Activated naive CD8-positive, alpha-beta T cell treated with anti-CD3 and anti-CD28 coated beads for 36 hours (primary cell): ENCODE measurements around the gene ETV3. TPM values are rescaled to one million over a fixed set of nuclear protein-coding genes. Genes with fewer than 3 reads are reported as not detected.

Experiments
- DNase-seq: peaks from one replicate; pipeline ENCODE4 v3.0.0; 2021
- H3K27ac Mint-ChIP-seq: one replicate; pipeline ENCODE4 v1.8.0; 2022; ENCODE audit warnings: mild to moderate bottlenecking, moderate library complexity, mixed read lengths
- H3K27me3 Mint-ChIP-seq: one replicate; pipeline ENCODE4 v1.8.0; 2022; ENCODE audit warnings: mild to moderate bottlenecking, mixed read lengths
- H3K36me3 Mint-ChIP-seq: one replicate; pipeline ENCODE4 v1.8.0; 2021; ENCODE audit warnings: mild to moderate bottlenecking, mixed read lengths
- H3K4me1 Mint-ChIP-seq: one replicate; pipeline ENCODE4 v1.8.0; 2021; ENCODE audit warnings: mixed read lengths
- H3K4me3 Mint-ChIP-seq: one replicate; pipeline ENCODE4 v1.8.0; 2022; ENCODE audit warnings: mild to moderate bottlenecking, moderate library complexity, mixed read lengths
- H3K9me3 Mint-ChIP-seq: one replicate; pipeline ENCODE4 v1.8.0; 2022; ENCODE audit warnings: mixed read lengths
- total RNA-seq, 2 experiments: library from RNA; stranded (reverse); gene quantifications; one replicate each; pipeline ENCODE4 v1.2.3, GENCODE V29; 2021

Gene ETV3
- total RNA-seq, 2 experiments from 2014 or later = 23.1 to 23.5 TPM

GRCh38 chr1:157151506-157151905 is 13.3 kb upstream of the ETV3 start:
- H3K4me3 Mint-ChIP-seq = no peak overlapping the region
- H3K27me3 Mint-ChIP-seq = peaks cover 3% of the 10 kb centered on the region
- peaks cover 16% of the 10 kb centered on the region for H3K4me1 Mint-ChIP-seq
- H3K27ac Mint-ChIP-seq = no peak overlapping the region
- H3K9me3 Mint-ChIP-seq = no peaks in the 10 kb centered on the region
- no peaks in the 10 kb centered on the region for H3K36me3 Mint-ChIP-seq
- DNase-seq = no peak

DNA sequence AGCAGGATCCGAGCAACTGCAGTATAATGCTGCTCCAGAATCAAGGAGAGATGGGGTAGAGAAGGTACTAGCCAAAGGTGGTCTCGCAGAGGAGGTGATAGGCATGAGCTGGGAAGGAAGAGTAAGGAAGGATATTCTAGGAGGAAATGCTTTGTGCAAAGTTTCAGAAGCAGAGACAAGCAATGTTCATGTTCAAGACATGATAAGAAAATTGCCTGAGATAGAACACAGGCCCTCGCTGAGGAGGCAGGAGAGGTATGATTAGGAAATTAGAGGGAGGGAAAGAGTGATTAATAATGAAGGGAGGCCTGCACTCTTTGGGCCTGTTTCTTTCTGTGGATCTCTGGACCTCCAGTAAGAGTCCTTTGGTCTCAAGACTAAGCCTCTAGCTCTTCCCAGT is 12.9 kb upstream of the ETV3 start:
- H3K4me3 Mint-ChIP-seq = peak overlapping the region; percentile 2
- no peaks in the 10 kb centered on the region for H3K9me3 Mint-ChIP-seq
- H3K4me1 Mint-ChIP-seq = peaks cover 16% of the 10 kb centered on the region
- no peak for DNase-seq
- peaks cover 3% of the 10 kb centered on the region for H3K27me3 Mint-ChIP-seq
- H3K27ac Mint-ChIP-seq = no peak overlapping the region
- no peaks in the 10 kb centered on the region for H3K36me3 Mint-ChIP-seq

- no peaks in the 10 kb centered on the region for H3K9me3 Mint-ChIP-seq
- peak overlapping the region; percentile 2 for H3K4me3 Mint-ChIP-seq
- H3K27ac Mint-ChIP-seq = no peak overlapping the region
- peaks cover 14% of the 10 kb centered on the region for H3K4me1 Mint-ChIP-seq
- H3K27me3 Mint-ChIP-seq = no peaks in the 10 kb centered on the region
- no peak for DNase-seq
- no peaks in the 10 kb centered on the region for H3K36me3 Mint-ChIP-seq
These were observed 12.4 kb upstream of the ETV3 start for GRCh38 chr1:157150631-157151030.

DNA sequence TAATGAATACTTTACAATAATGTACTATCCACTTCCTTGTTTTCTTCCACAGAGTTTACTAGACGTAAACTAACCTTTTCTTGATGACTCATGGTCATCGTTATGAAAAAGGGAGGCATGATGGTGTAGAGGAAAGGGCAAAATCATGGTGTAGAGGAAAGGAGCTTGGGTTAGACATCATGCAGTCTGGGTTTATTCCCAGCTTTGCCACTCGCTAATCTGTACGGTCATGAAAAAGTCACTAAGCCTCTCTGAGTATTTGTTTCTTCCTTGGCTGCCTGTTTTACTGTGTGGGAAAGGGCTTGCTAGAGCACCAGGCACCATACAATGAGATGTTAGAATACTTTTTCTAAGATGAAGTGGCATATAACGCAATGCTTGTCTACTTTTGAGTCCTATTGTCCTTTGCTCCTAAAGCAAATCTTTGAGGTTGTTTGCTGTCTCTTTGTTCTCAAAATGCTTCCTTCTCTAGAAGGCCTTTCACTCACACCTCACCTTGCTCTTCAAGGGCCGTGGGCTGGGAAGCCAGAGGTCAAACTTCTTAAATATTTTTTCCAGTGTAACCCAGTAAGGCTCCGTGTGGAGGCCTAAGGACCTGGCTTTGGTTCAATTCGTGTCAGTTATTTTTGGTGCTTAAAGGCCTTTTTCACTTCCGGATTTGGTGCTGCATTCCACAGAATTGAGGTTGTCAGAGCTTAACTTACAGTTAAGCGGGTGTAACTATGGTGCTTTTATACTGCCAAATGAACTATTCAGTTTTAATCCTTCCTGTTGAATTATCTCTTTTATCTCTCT is 9.9 kb upstream of the ETV3 start:
- Mint-ChIP-seq H3K36me3 (no peaks in the 10 kb centered on the region), H3K4me1 (peaks cover 8% of the 10 kb centered on the region), H3K27ac (no peak overlapping the region), H3K4me3 (no peak overlapping the region), H3K27me3 (no peaks in the 10 kb centered on the region), H3K9me3 (no peaks in the 10 kb centered on the region)
- DNase-seq = no peak

DNA sequence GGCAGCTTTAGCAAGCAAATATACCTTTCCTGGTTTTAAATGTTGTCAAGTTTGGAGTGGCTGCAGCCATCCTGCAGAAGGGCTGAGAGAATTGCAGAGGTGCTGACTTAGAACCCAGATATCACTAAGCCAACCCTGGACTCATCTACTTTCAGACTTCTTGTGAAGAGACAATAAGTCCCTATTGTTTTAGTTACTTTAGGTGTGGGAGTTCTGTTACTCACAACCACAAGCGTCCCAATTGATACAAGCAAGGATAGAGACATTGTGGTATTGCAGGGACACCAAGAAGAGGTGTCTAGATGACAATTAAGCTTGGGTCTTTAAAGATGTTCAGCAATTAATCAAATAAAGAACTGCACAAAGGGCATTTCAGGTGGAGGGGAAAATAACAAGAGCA is 8.8 kb upstream of the ETV3 start:
- H3K4me3 Mint-ChIP-seq = no peak overlapping the region
- no peaks in the 10 kb centered on the region for H3K27me3 Mint-ChIP-seq
- DNase-seq = no peak
- no peaks in the 10 kb centered on the region for H3K9me3 Mint-ChIP-seq
- peaks cover 15% of the 10 kb centered on the region for H3K4me1 Mint-ChIP-seq
- no peak overlapping the region for H3K27ac Mint-ChIP-seq
- H3K36me3 Mint-ChIP-seq = no peaks in the 10 kb centered on the region

- H3K4me1 Mint-ChIP-seq = peaks cover 16% of the 10 kb centered on the region
- no peaks in the 10 kb centered on the region for H3K9me3 Mint-ChIP-seq
- no peak for DNase-seq
- H3K36me3 Mint-ChIP-seq = no peaks in the 10 kb centered on the region
- no peak overlapping the region for H3K27ac Mint-ChIP-seq
- no peaks in the 10 kb centered on the region for H3K27me3 Mint-ChIP-seq
- no peak overlapping the region for H3K4me3 Mint-ChIP-seq
These were observed 8.0 kb upstream of the ETV3 start for GRCh38 chr1:157146244-157146643.

DNA sequence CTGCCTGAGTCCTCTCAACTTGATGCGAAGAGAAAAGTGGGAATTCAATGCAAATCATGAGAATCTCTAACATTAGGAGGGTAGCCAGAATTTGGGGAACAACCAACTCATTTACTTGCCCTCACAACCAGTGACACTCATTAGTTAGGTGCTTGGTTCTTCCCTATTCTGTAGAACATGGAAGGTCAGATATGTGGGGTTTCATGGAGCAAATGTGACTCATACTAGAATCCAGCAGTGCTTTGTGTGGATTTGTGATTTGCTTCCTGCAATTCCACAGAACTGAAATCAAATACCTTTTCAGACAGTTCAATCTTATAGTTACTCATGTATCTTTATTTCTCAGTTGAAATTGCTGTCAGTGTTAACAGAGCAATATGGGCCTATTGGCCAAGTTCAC is 6.9 kb upstream of the ETV3 start:
- DNase-seq = no peak
- Mint-ChIP-seq H3K27ac (no peak overlapping the region), H3K4me1 (peaks cover 22% of the 10 kb centered on the region), H3K9me3 (no peaks in the 10 kb centered on the region), H3K4me3 (no peak overlapping the region), H3K27me3 (no peaks in the 10 kb centered on the region), H3K36me3 (no peaks in the 10 kb centered on the region)

GRCh38 chr1:157144509-157144908 is 6.3 kb upstream of the ETV3 start:
- peaks cover 27% of the 10 kb centered on the region for H3K4me1 Mint-ChIP-seq
- H3K27me3 Mint-ChIP-seq = no peaks in the 10 kb centered on the region
- no peak overlapping the region for H3K27ac Mint-ChIP-seq
- no peaks in the 10 kb centered on the region for H3K9me3 Mint-ChIP-seq
- H3K4me3 Mint-ChIP-seq = no peak overlapping the region
- no peak for DNase-seq
- no peaks in the 10 kb centered on the region for H3K36me3 Mint-ChIP-seq

DNA sequence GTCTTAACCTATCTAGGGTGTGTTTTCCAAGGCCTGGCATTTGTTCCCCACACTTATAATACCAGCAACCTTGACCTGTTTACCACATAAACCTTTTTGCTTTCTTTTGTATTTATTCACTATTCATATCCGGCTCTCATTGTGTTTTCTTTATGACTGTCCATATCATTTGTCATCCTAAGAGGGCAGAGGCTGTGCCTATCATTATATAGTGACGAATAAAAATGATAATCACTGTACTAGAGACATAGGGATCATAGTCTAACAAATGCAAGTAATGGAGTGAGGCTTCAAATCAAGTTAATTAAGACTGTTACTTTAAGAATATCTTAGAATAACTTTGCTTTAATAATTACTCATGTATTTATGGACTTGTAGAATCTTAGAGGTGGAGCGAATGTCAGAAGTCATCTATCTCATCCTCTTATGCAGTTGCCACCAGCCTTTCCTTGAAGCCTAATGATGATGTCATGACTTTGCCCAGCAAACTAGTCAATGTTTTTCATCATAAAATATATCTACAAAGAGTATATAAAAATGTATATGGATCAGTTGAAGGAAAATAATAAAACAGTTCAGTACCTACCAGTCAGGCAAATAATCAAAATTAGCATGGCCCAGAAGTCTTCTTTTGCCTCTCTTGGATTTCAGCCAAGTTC is 4.7 kb upstream of the ETV3 start:
- no peak overlapping the region for H3K27ac Mint-ChIP-seq
- no peak overlapping the region for H3K4me3 Mint-ChIP-seq

GRCh38 chr1:157142201-157142600 is 4.0 kb upstream of the ETV3 start:
- Mint-ChIP-seq H3K27ac (no peak overlapping the region), H3K27me3 (no peaks in the 10 kb centered on the region), H3K4me1 (peaks cover 39% of the 10 kb centered on the region), H3K9me3 (no peaks in the 10 kb centered on the region), H3K36me3 (peaks cover 3% of the 10 kb centered on the region), H3K4me3 (no peak overlapping the region)
- no peak for DNase-seq

More for the DNA sequence above, 4.7 kb upstream of the ETV3 start:
- Mint-ChIP-seq H3K9me3 (no peaks in the 10 kb centered on the region), H3K27me3 (no peaks in the 10 kb centered on the region), H3K36me3 (no peaks in the 10 kb centered on the region), H3K4me1 (peaks cover 35% of the 10 kb centered on the region)
- DNase-seq = no peak

DNA sequence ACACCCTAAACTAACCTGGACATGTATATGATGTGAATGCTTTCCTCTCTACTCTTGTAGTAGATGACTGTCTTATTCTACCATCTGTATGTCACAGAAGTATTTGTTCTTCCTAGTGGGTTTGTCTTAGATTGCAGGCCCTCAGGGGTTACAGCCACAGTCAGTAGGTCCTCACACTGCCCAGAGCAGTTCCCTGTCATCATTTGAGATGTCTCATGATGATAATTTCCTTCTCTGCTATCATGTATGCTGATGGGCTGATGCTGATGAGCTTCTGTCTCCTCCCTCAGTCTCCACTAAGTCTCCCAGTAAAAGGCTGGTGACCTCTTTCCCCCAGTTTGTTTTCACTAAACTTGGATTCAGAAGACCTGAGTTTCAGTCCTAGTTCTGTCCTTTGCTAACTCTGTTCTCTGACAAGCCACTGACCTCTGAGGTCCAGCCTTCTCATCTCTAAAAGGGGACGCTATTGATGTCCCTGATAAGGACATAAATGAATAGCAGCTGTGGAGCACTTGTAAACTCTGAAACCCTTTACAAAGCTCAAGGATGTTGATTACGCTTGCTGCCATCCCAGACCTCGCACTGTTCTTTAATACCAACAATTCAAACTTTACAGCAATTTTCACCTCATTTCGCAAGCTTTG is 3.1 kb upstream of the ETV3 start:
- peaks cover 46% of the 10 kb centered on the region for H3K4me1 Mint-ChIP-seq
- H3K27ac Mint-ChIP-seq = no peak overlapping the region
- H3K36me3 Mint-ChIP-seq = peaks cover 8% of the 10 kb centered on the region
- H3K4me3 Mint-ChIP-seq = no peak overlapping the region
- no peaks in the 10 kb centered on the region for H3K9me3 Mint-ChIP-seq
- no peak for DNase-seq
- no peaks in the 10 kb centered on the region for H3K27me3 Mint-ChIP-seq

DNA sequence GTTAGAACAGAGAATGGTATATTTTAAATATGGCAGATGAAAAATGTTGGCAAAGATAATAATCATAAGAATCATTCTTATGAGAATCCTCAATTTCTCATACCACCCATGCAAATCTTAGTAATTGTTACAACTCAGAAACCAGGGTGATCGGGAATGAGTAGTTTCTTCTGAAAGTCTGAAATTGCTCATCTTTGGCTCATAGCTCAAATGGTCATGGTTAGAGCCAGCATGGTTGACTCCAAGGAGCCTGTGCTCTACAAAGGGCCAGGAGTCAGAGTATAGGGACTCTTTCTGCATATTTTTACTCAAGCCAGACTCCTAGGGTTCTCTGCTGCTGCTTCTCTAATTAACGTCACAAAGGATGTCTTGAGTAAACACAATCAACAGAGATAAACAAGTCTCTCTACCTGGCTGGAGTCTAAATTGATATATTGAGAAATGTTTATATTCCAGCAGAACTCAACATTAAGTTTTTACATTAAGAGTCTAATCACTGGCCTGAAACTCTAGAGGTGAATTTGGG is 1.9 kb upstream of the ETV3 start:
- Mint-ChIP-seq H3K27ac (peak overlapping the region; percentile 91), H3K4me3 (no peak overlapping the region), H3K36me3 (peaks cover 21% of the 10 kb centered on the region), H3K27me3 (no peaks in the 10 kb centered on the region), H3K9me3 (no peaks in the 10 kb centered on the region), H3K4me1 (peaks cover 58% of the 10 kb centered on the region)
- DNase-seq = no peak

- Mint-ChIP-seq H3K9me3 (no peaks in the 10 kb centered on the region), H3K4me1 (peaks cover 68% of the 10 kb centered on the region), H3K27me3 (no peaks in the 10 kb centered on the region), H3K4me3 (peak overlapping the region; percentile 98), H3K27ac (peak overlapping the region; percentile 91), H3K36me3 (peaks cover 30% of the 10 kb centered on the region)
- no peak for DNase-seq
These were observed 989 bp upstream of the ETV3 start for GRCh38 chr1:157139052-157139715.

GRCh38 chr1:157137408-157138219 is 581 bp downstream of the ETV3 start:
- peaks cover 81% of the 10 kb centered on the region for H3K4me1 Mint-ChIP-seq
- peak overlapping the region; percentile 98 for H3K4me3 Mint-ChIP-seq
- no peak for DNase-seq
- H3K9me3 Mint-ChIP-seq = no peaks in the 10 kb centered on the region
- H3K27ac Mint-ChIP-seq = peak overlapping the region; percentile 91
- peaks cover 43% of the 10 kb centered on the region for H3K36me3 Mint-ChIP-seq
- no peaks in the 10 kb centered on the region for H3K27me3 Mint-ChIP-seq
